B cell (primary cell): Measurements from ENCODE around the gene MIAT.

Experiments used
- CTCF ChIP-seq: fragments of 200-600 bp; IDR thresholded peaks from one replicate; pipeline ENCODE4 v1.8.0; 2022; ENCODE audit warnings: antibody characterized with exemption, mild to moderate bottlenecking
- EZH2 ChIP-seq: IDR thresholded peaks from 2 replicates; pipeline ENCODE4 v1.6.1; 2012; ENCODE audit warnings: borderline replicate concordance, low read depth, mild to moderate bottlenecking, moderate library complexity, low read length; ENCODE audit not compliant: insufficient read depth, poor library complexity, severe bottlenecking

- no peak for TF ChIP-seq CTCF
- TF ChIP-seq EZH2, result no peak
Measured at GRCh38 chr22:26623984-26624383, 33.4 kb upstream of the MIAT start.
